Kidney epithelial cell (primary cell): Measurements from ENCODE around the gene BPIFA3. TPM values are rescaled to one million over a fixed set of nuclear protein-coding genes. Genes with fewer than 3 reads are reported as not detected.

Experiments used
- DNase-seq: peaks from one replicate; pipeline ENCODE4 v3.0.0-alpha.2; 2010; ENCODE audit warnings: low read depth
- H3K27me3 ChIP-seq: 2 replicates; pipeline ENCODE4 v1.6.0; 2011; ENCODE audit warnings: low read length; ENCODE audit not compliant: control insufficient read depth, insufficient read depth
- H3K36me3 ChIP-seq: 2 replicates; pipeline ENCODE4 v1.5.1; 2011; ENCODE audit warnings: low read length; ENCODE audit not compliant: control insufficient read depth, insufficient read depth
- H3K4me3 ChIP-seq: 2 replicates; pipeline ENCODE4 v1.5.1; 2011; ENCODE audit warnings: low read depth, mild to moderate bottlenecking, control low read depth, low read length
- CTCF ChIP-seq: IDR thresholded peaks from 2 replicates; pipeline ENCODE4 v1.5.1; 2011; ENCODE audit warnings: mild to moderate bottlenecking, moderate library complexity, low read length, control low read depth, inconsistent platforms; ENCODE audit not compliant: insufficient read depth, poor library complexity, severe bottlenecking
- total RNA-seq: library from RNA; depleted of rRNA; stranded (reverse); fragments of >200 nt; gene quantifications from 2 replicates; pipeline ENCODE4 v1.2.3, GENCODE V29; 2015

BPIFA3 gene
- total RNA-seq, 1 donor from 2014 or later: not detected

GRCh38 chr20:33187491-33187890, 29.7 kb upstream of the BPIFA3 start:
- no peak for DNase-seq
- TF ChIP-seq CTCF: no peak
- no peaks in the 10 kb centered on the region for H3K27me3 ChIP-seq
- H3K4me3 ChIP-seq: no peak overlapping the region
- H3K36me3 ChIP-seq: no peaks in the 10 kb centered on the region

DNA sequence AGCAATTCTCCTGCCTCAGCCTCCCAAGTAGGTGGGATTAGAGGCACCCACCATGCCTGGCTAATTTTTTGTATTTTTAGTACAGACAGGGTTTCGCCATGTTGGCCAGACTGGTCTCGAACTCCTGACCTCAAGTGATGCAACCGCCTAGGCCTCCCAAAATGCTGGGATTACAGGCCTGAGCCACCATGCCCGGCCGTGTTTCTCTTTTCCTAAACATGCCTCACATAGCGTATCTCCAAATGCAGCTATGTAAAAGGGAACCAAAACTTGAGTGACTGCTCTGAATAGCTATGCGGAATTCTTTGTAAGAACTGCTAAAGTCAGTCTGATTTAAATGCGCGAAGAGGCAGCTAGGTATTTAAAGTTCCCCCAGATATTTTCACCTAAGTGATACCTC, 28.7 kb upstream of the BPIFA3 start:
- no peak for DNase-seq
- TF ChIP-seq CTCF: no peak
- no peak overlapping the region for H3K4me3 ChIP-seq
- no peaks in the 10 kb centered on the region for H3K27me3 ChIP-seq
- no peaks in the 10 kb centered on the region for H3K36me3 ChIP-seq

DNA sequence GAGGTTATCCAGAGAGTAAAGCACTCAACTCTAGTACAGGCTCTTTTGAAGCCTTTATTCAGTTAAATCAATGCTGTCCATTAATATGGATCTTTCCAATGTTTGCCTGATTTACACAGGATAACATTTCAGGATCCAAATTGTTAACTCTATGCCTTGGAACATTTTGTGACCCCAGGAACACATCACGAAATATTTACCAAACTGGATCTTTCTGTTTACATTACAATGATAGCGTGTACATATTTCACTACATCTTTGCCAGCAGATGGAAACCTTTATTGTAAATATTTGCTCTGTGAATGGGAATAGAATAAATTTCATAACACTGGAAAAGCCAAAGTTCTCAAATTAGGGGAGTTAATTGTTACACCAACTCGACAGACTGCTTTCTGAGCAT, 25.7 kb upstream of the BPIFA3 start:
- no peak for TF ChIP-seq CTCF
- Histone ChIP-seq H3K27me3 (no peaks in the 10 kb centered on the region), H3K36me3 (no peaks in the 10 kb centered on the region), H3K4me3 (no peak overlapping the region)
- DNase-seq: no peak

DNA sequence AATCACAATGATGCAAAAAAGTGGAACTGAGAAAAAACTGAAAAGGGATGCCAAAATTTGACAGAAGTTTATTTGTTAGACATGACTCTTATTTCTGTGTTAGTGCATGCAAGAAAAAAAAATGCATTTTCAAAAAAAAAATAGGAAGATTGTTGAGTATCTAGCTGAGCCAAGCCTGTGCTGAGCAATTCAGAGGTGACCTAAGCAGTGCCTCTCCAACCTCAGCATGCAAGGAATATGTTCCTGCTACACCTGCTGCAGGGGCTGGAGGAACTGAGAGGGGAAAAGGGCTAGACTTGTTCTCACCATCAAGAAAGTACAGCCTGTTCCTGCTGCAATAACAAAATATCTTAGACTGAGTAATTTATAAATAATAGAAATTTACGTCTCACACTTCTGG, 25.2 kb upstream of the BPIFA3 start:
- DNase-seq: no peak
- no peaks in the 10 kb centered on the region for H3K36me3 ChIP-seq
- no peaks in the 10 kb centered on the region for H3K27me3 ChIP-seq
- no peak for TF ChIP-seq CTCF
- H3K4me3 ChIP-seq: no peak overlapping the region

DNA sequence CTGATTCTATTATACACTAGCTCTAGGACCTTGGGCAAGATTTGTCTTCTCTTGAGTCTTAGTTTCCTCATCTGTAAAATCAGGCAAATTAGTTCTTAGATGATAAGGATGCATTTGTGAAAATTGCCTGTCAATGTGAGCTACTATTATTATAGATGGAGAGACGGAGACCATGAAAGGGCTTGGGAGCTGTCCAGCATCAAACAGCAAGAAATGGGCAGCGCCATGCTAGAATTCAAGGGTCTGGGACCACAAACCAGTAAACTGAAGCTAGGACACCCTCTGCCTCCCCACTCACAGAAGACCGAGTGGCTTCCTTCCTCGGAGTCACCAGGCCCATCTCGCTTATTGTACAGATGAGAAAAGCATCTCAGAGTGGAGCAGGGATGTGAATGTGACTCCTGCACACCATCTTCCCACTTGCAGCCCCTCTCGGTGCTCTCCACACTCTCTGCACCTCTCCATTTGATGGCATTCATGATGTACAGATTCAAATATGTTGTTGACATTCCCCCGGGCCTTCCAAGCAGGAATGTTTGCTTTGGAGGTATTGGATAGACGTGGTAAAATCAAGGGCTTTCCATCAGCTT, 24.1 kb upstream of the BPIFA3 start:
- Histone ChIP-seq H3K36me3 (no peaks in the 10 kb centered on the region), H3K4me3 (no peak overlapping the region), H3K27me3 (no peaks in the 10 kb centered on the region)
- TF ChIP-seq CTCF: no peak
- no peak for DNase-seq

DNA sequence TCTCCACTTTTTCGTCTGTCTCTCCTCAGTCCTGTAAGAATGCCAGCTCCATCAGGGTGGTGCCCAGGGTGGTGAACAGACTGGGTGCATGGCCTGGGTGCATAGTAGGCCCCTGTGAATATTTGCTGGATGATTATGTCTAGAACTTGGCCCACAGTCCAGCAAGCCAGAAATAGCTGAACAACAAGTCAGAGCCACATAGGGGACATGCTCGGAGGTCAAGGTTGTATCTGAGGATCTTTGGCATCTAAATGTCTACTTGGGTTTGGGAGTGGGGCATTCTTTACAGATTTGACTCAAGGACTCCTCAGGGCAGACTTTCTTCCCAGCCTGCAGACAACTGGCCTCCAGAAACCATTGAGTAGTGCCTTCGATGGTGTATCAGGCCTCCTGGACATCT, 18.1 kb upstream of the BPIFA3 start:
- Histone ChIP-seq H3K27me3 (no peaks in the 10 kb centered on the region), H3K36me3 (no peaks in the 10 kb centered on the region), H3K4me3 (no peak overlapping the region)
- TF ChIP-seq CTCF: no peak
- DNase-seq: no peak
